HEK293T (cell line): Measurements from ENCODE around the gene GALNT2.

ENCODE experiments used
- BHLHE40 ChIP-seq: fragments of 450-650 bp; IDR thresholded peaks from 2 replicates; pipeline ENCODE4 v1.6.1; 2016; ENCODE audit warnings: mild to moderate bottlenecking, moderate library complexity, borderline replicate concordance
- ELF4 ChIP-seq: fragments of 450-650 bp; IDR thresholded peaks from 2 replicates; pipeline ENCODE4 v1.6.1; 2017; ENCODE audit warnings: antibody characterized with exemption
- PKNOX1 ChIP-seq: fragments of 450-650 bp; IDR thresholded peaks from 2 replicates; pipeline ENCODE4 v1.6.1; 2016
- SUZ12 ChIP-seq: fragments of 450-650 bp; IDR thresholded peaks from 2 replicates; pipeline ENCODE4 v1.6.1; 2016; ENCODE audit warnings: mild to moderate bottlenecking
- TARDBP ChIP-seq: fragments of 450-650 bp; IDR thresholded peaks from 2 replicates; pipeline ENCODE4 v1.6.1; 2016

GRCh38 chr1:230248016-230248888 is 181.2 kb downstream of the GALNT2 start:
- TF ChIP-seq SUZ12 (no peak), TARDBP (no peak), BHLHE40 (no peak), PKNOX1 (no peak), ELF4 (no peak)
